ENCODE data around the gene TAOK3. TPM values are rescaled to one million over a fixed set of nuclear protein-coding genes. Genes with fewer than 3 reads are reported as not detected.

The TAOK3 gene
- total and polyA plus RNA-seq, 2 of the 8 experiments (the other 6 are each of a cell fraction or from before 2014, with no cell fraction given): 5.2 to 9.3 TPM

- Histone ChIP-seq H3K79me1 (ENCODE audit: low read depth, low read length) (no peaks in the 10 kb centered on the region; the same call in none of the 2 replicates), H3K4ac (replicated peaks; ENCODE audit: insufficient read length, low read depth, low read length) (no peak overlapping the region), H3K27ac (ENCODE audit: low read depth, low read length) (no peak overlapping the region), H3K18ac (ENCODE audit: extremely low read depth, low read length) (no peak overlapping the region), H3K23ac (ENCODE audit: insufficient read length) (no peak overlapping the region), H3K4me2 (ENCODE audit: insufficient read depth in 1 of 2, low read depth in 2 of 2, low read length in 2 of 2) (no peak overlapping the region), H3K9ac (replicated peaks in 1 of 4; ENCODE audit: extremely low read depth in 1 of 4, low read depth in 3 of 4, low read length in 3 of 4) (no peak overlapping the region), H3K56ac (replicated peaks; ENCODE audit: insufficient read length, low read depth, low read length) (no peak overlapping the region), H2BK20ac (ENCODE audit: low read length) (no peak overlapping the region), H2AFZ (ENCODE audit: low read length) (no peak overlapping the region), H2BK120ac (replicated peaks; ENCODE audit: low read depth, low read length) (no peak overlapping the region), H2BK12ac (ENCODE audit: low read depth, low read length) (no peak overlapping the region), H3K4me1 (replicated peaks in 1 of 4; ENCODE audit: control insufficient read depth in 3 of 4, insufficient read depth in 4 of 4, low read length in 3 of 4) (no peaks in the 10 kb centered on the region), H4K20me1 (replicated peaks in 1 of 2; ENCODE audit: control insufficient read depth in 1 of 2, insufficient read depth in 2 of 2, low read length in 2 of 2) (peaks cover 0 to 8% of the 10 kb centered on the region in 2 experiments), H3K9me3 (ENCODE audit: insufficient read depth in 2 of 2, low read depth in 1 of 2, low read length in 1 of 2) (no peaks in the 10 kb centered on the region), H3K27me3 (replicated peaks in 1 of 4; ENCODE audit: control insufficient read depth in 3 of 4, extremely low read depth in 1 of 4, insufficient read depth in 3 of 4, low read length in 3 of 4) (no peaks in the 10 kb centered on the region), H4K5ac (ENCODE audit: insufficient read length, low read depth, low read length) (no peak overlapping the region), H4K8ac (ENCODE audit: extremely low read depth, insufficient read depth, low read length) (no peak overlapping the region), H3K14ac (ENCODE audit: insufficient read length) (no peak overlapping the region), H4K91ac (replicated peaks; ENCODE audit: insufficient read length, low read length) (no peak overlapping the region), H3K36me3 (ENCODE audit: control insufficient read depth in 2 of 4, insufficient read depth in 4 of 4, low read length in 3 of 4) (peaks cover 16 to 67% (median 53%) of the 10 kb centered on the region in 4 experiments), H3K79me2 (ENCODE audit: control insufficient read depth in 1 of 2, insufficient read depth in 2 of 2, low read length in 2 of 2) (no peaks in the 10 kb centered on the region; a peak in 1 of 4 replicates), H2BK5ac (ENCODE audit: low read depth, low read length) (no peak overlapping the region), H3K4me3 (ENCODE audit: extremely low read depth in 1 of 4, insufficient read depth in 2 of 4, low read depth in 3 of 4, low read length in 4 of 4) (no peak overlapping the region), H3K23me2 (ENCODE audit: low read depth, low read length) (no peaks in the 10 kb centered on the region), H2AK5ac (ENCODE audit: low read depth, low read length) (no peak overlapping the region), H2BK15ac (ENCODE audit: low read length) (no peak overlapping the region)
- ChIA-PET CTCF (ENCODE audit: partially characterized antibody) (interaction anchor here (1.2 to 3.6 kb wide), 3 partner anchors 15 to 209 kb away, joined by 3 to 26 read pairs (median 12); partner anchors contain the start of gene SUDS3), POLR2A (ENCODE audit: partially characterized antibody) (interaction anchor here (0.6 kb wide), 1 partner anchor 52 kb away, joined by 3 read pairs; no protein-coding TSS in a partner anchor)
- DNase-seq (ENCODE audit: low read depth in 1 of 2, low spot score in 2 of 2): no peak
- 83% methylated on average over 1 of the region's 1 CpG; no CpG with 5 or more reads in 1 of the 2 experiments for WGBS, 2 experiments (ENCODE audit: extremely low coverage in 1 of 2, insufficient coverage in 1 of 2, insufficient read length in 1 of 2, insufficient replicate concordance in 2 of 2, low coverage in 1 of 2, low lambda C conversion rate in 2 of 2, missing lambda C conversion rate in 1 of 2)
- FAIRE-seq: no peak
- TF ChIP-seq EP300 (IDR thresholded peaks at IDR 0.05; ENCODE audit: borderline replicate concordance in 1 of 2, low read depth in 2 of 2, low read length in 2 of 2): no peak
- no peak for TF ChIP-seq CHD1 (IDR thresholded peaks at IDR 0.05; ENCODE audit: low read depth, low read length)
- TF ChIP-seq E2F6 (IDR thresholded peaks at IDR 0.05): no peak
- TF ChIP-seq KDM4A (IDR thresholded peaks at IDR 0.05; ENCODE audit: low read depth, low read length, severe bottlenecking): no peak
- TF ChIP-seq FOSL1 (IDR thresholded peaks at IDR 0.05; ENCODE audit: insufficient read depth, low read depth, low read length): no peak
- TF ChIP-seq ASH2L (IDR thresholded peaks at IDR 0.05; ENCODE audit: low read length): no peak
- TF ChIP-seq MAFK (IDR thresholded peaks at IDR 0.05; ENCODE audit: low read depth, low read length): no peak
- no peak for TF ChIP-seq SIN3A (conservative IDR thresholded peaks at IDR 0.05 in 1 of 2, IDR thresholded peaks at IDR 0.05 in 1 of 2; ENCODE audit: low read depth in 1 of 2, low read length in 2 of 2)
- TF ChIP-seq CTBP2 (IDR thresholded peaks at IDR 0.05; ENCODE audit: borderline replicate concordance, insufficient read depth, insufficient read length, low read length): no peak
- no peak for TF ChIP-seq TCF12 (IDR thresholded peaks at IDR 0.05; ENCODE audit: low read depth, low read length)
- TF ChIP-seq MAX (IDR thresholded peaks at IDR 0.05): no peak
- no peak for TF ChIP-seq PHF8 (conservative IDR thresholded peaks at IDR 0.05; ENCODE audit: low read depth, low read length)
- TF ChIP-seq SIRT6 (IDR thresholded peaks at IDR 0.05; ENCODE audit: low read length): no peak
Observed at GRCh38 chr12:118391836-118392235, 19.1 kb upstream of the TAOK3 start.
